C4-2B (cell line): ENCODE measurements around the gene GTF2IRD1.
A peak's percentile ranks its signal among the peaks of the same experiment; 100 is the strongest.
"Not testable (repeated sequence)": the region's sequence is repeated elsewhere in the genome, so short reads cannot be mapped to it uniquely, and the experiment has no call there.

Experiments used
- H3K27ac ChIP-seq: fragments of 450-650 bp; 2 replicates; pipeline ENCODE4 v1.5.1; 2017
- CTCF ChIP-seq: fragments of 450-650 bp; conservative IDR thresholded peaks from 2 replicates; pipeline ENCODE4 v1.5.1; 2017; ENCODE audit warnings: mild to moderate bottlenecking
- ZFX ChIP-seq: fragments of 450-650 bp; IDR thresholded peaks from 2 replicates; pipeline ENCODE4 v1.6.1; 2017

Gene GTF2IRD1

GRCh38 chr7:74439541-74439940 lies 14.2 kb upstream of the GTF2IRD1 start:
- H3K27ac ChIP-seq = no peak overlapping the region
- no peak for TF ChIP-seq CTCF
- no peak for TF ChIP-seq ZFX

- H3K27ac ChIP-seq = not testable (repeated sequence)
Observed at GRCh38 chr7:74440143-74440542, 13.6 kb upstream of the GTF2IRD1 start.

GRCh38 chr7:74441801-74442200 lies 11.9 kb upstream of the GTF2IRD1 start:
- H3K27ac ChIP-seq = no peak overlapping the region
- no peak for TF ChIP-seq ZFX
- TF ChIP-seq CTCF = no peak

- no peak overlapping the region for H3K27ac ChIP-seq
- TF ChIP-seq CTCF = no peak
- TF ChIP-seq ZFX = no peak
Observed at GRCh38 chr7:74443543-74444247, 10.0 kb upstream of the GTF2IRD1 start.

GRCh38 chr7:74449144-74449543 lies 4.6 kb upstream of the GTF2IRD1 start:
- no peak overlapping the region for H3K27ac ChIP-seq
- TF ChIP-seq CTCF = no peak
- no peak for TF ChIP-seq ZFX

- no peak overlapping the region for H3K27ac ChIP-seq
Observed at GRCh38 chr7:74449809-74450397, 3.8 kb upstream of the GTF2IRD1 start.

GRCh38 chr7:74452748-74453321 lies 871 bp upstream of the GTF2IRD1 start:
- H3K27ac ChIP-seq = peak overlapping the region; percentile 73; the same call in 1 of the 2 replicates
- TF ChIP-seq CTCF (no peak), ZFX (no peak)

More at GRCh38 chr7:74449809-74450397, 3.8 kb upstream of the GTF2IRD1 start:
- no peak for TF ChIP-seq ZFX
- TF ChIP-seq CTCF = peak; percentile 97
